Mesendoderm (in vitro differentiated cells): ENCODE measurements around the gene TMEM107.

Source experiments
- DNase-seq: peaks from one replicate; pipeline ENCODE4 v3.0.0; 2013
- H2AK5ac ChIP-seq: 2 replicates; pipeline ENCODE4 v1.6.1; 2013; ENCODE audit warnings: low read length, inconsistent platforms
- H2BK120ac ChIP-seq: 2 replicates; pipeline ENCODE4 v1.6.1; 2013; ENCODE audit warnings: low read depth, mild to moderate bottlenecking, low read length, moderate library complexity, mixed read lengths
- H2BK15ac ChIP-seq: replicated peaks from 2 replicates; pipeline ENCODE4 v1.6.1; 2013; ENCODE audit warnings: low read depth, mild to moderate bottlenecking, moderate library complexity
- H2BK5ac ChIP-seq: 2 replicates; pipeline ENCODE4 v1.6.1; 2013; ENCODE audit warnings: low read length, inconsistent platforms
- H3K18ac ChIP-seq: 2 replicates; pipeline ENCODE4 v1.6.1; 2013; ENCODE audit warnings: mild to moderate bottlenecking, low read length, mixed read lengths
- H3K23ac ChIP-seq: one replicate; pipeline ENCODE4 v1.6.1; 2013; ENCODE audit warnings: low read length
- H3K27ac ChIP-seq: 2 replicates; pipeline ENCODE4 v1.5.1; 2013; ENCODE audit warnings: low read depth, mild to moderate bottlenecking, inconsistent platforms, low read length, moderate library complexity
- H3K27me3 ChIP-seq: 2 replicates; pipeline ENCODE4 v1.6.1; 2013; ENCODE audit warnings: low read length, control low read depth, mild to moderate bottlenecking, inconsistent platforms; ENCODE audit not compliant: insufficient read depth, poor library complexity
- H3K36me3 ChIP-seq: 2 replicates; pipeline ENCODE4 v1.6.1; 2013; ENCODE audit warnings: low read length, inconsistent platforms; ENCODE audit not compliant: control insufficient read depth, insufficient read depth
- H3K4ac ChIP-seq: one replicate; pipeline ENCODE4 v1.6.1; 2013; ENCODE audit warnings: low read depth, mild to moderate bottlenecking, low read length, moderate library complexity
- H3K4me1 ChIP-seq: 2 replicates; pipeline ENCODE4 v1.6.1; 2013; ENCODE audit warnings: low read depth, low read length, inconsistent platforms; ENCODE audit not compliant: control insufficient read depth
- H3K4me2 ChIP-seq: 2 replicates; pipeline ENCODE4 v1.6.1; 2013; ENCODE audit warnings: low read length
- H3K4me3 ChIP-seq: 2 replicates; pipeline ENCODE4 v1.5.1; 2013; ENCODE audit warnings: mild to moderate bottlenecking, low read length
- H3K56ac ChIP-seq: one replicate; pipeline ENCODE4 v1.6.1; 2013; ENCODE audit warnings: low read length
- H3K79me1 ChIP-seq: 2 replicates; pipeline ENCODE4 v1.6.1; 2013; ENCODE audit warnings: low read length, inconsistent platforms
- H3K79me2 ChIP-seq: 2 replicates; pipeline ENCODE4 v1.6.1; 2013; ENCODE audit warnings: mild to moderate bottlenecking, low read length; ENCODE audit not compliant: control insufficient read depth, insufficient read depth
- H3K9ac ChIP-seq: 2 replicates; pipeline ENCODE4 v1.6.1; 2013; ENCODE audit warnings: low read length, inconsistent platforms
- H4K5ac ChIP-seq: one replicate; pipeline ENCODE4 v1.6.1; 2013; ENCODE audit warnings: low read length
- H4K8ac ChIP-seq: one replicate; pipeline ENCODE4 v1.6.1; 2013; ENCODE audit warnings: low read depth, mild to moderate bottlenecking, control low read depth, low read length, moderate library complexity
- WGBS: extraction: QIAGEN DNeasy Blood & Tissue Kit; methylation state at CpG from one replicate; pipeline ENCODE4 v1.1.7; 2013; ENCODE audit warnings: low lambda C conversion rate, missing lambda C conversion rate; ENCODE audit not compliant: insufficient coverage; ENCODE audit errors: extremely low coverage; 5-methylcytosine and 5-hydroxymethylcytosine counted together

TMEM107 gene

GRCh38 chr17:8153525-8153956 is 22.6 kb downstream of the TMEM107 start:
- Histone ChIP-seq H3K56ac (peak overlapping the region; percentile 4), H4K8ac (no peak overlapping the region), H4K5ac (no peak overlapping the region), H3K18ac (no peak overlapping the region), H3K79me1 (peaks cover 12% of the 10 kb centered on the region), H2BK120ac (no peak overlapping the region), H3K79me2 (peaks cover 2% of the 10 kb centered on the region), H3K4ac (no peak overlapping the region), H2BK5ac (no peak overlapping the region), H3K9ac (no peak overlapping the region), H3K36me3 (peaks cover 2% of the 10 kb centered on the region), H2AK5ac (no peak overlapping the region), H3K23ac (no peak overlapping the region), H3K27ac (no peak overlapping the region), H3K4me1 (peaks cover 18% of the 10 kb centered on the region), H2BK15ac (no peak overlapping the region), H3K27me3 (no peaks in the 10 kb centered on the region), H3K4me2 (no peak overlapping the region), H3K4me3 (no peak overlapping the region)
- DNase-seq, result peak; percentile 72
- no CpG with 5 or more reads among the region's 13 CpGs for WGBS

GRCh38 chr17:8153031-8153451 is 23.1 kb downstream of the TMEM107 start:
- H3K27ac ChIP-seq, result no peak overlapping the region
- H3K56ac ChIP-seq, result peak overlapping the region; percentile 44
- peak overlapping the region; percentile 40 for H3K9ac ChIP-seq
- no peak overlapping the region for H3K4ac ChIP-seq
- H2BK5ac ChIP-seq, result no peak overlapping the region
- H3K18ac ChIP-seq, result no peak overlapping the region
- peaks cover 18% of the 10 kb centered on the region for H3K4me1 ChIP-seq
- H2AK5ac ChIP-seq, result no peak overlapping the region
- no peak overlapping the region for H3K23ac ChIP-seq
- peaks cover 12% of the 10 kb centered on the region for H3K79me1 ChIP-seq
- H3K79me2 ChIP-seq, result peaks cover 2% of the 10 kb centered on the region
- H3K27me3 ChIP-seq, result no peaks in the 10 kb centered on the region
- no peak overlapping the region for H4K5ac ChIP-seq
- peaks cover 2% of the 10 kb centered on the region for H3K36me3 ChIP-seq
- H4K8ac ChIP-seq, result no peak overlapping the region
- WGBS, result no CpG with 5 or more reads among the region's 7 CpGs
- no peak for DNase-seq
- H3K4me3 ChIP-seq, result no peak overlapping the region
- H2BK120ac ChIP-seq, result no peak overlapping the region
- no peak overlapping the region for H2BK15ac ChIP-seq
- H3K4me2 ChIP-seq, result no peak overlapping the region

DNA sequence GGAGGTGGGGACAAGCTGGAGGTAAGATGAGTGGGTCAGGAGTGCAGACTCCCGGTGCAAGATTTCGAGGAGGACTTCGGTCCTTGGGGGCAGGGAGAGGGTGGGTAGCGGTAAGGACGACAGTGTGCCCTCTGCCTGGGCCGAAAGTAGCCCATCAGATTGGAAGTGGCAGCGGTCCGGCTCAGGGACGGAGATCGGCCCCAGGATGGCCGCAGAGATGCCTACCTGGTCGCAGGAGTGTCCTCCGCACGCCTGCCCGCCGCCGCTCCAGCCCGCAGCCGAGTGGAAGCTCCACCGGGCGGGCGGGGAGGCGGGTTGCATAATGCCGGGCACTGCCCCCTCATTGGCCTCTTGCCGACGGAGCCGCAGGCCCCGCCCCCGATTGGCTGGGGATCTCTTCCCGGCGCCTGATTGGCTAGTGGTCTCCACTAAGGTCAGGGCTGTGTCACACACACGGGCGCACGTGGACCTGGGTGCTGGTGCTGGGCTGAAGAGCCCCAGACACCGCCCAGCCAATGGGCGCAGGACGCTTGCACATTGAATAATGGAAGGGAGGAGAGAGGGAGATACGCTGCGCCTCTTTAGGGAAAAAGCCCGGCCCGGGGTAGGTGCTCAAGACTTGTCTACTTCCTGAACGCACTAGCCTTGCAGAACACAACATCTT is 23.9 kb downstream of the TMEM107 start, which contains the start of gene PER1:
Gene PER1 (minus strand): TSS at position 293 of the 664 bp plus-strand sequence. CDS start 1,698 bp downstream, outside the sequence.
- H3K4me3 ChIP-seq, result peak within 1 kb of the TSS; percentile 60
- H3K4me1 ChIP-seq, result peaks cover 18% of the 10 kb centered on the region
- H3K56ac ChIP-seq, result peak within 1 kb of the TSS; percentile 87
- H3K4me2 ChIP-seq, result peak within 1 kb of the TSS; percentile 81
- H2BK15ac ChIP-seq, result no peak within 1 kb of the TSS
- H2BK5ac ChIP-seq, result no peak within 1 kb of the TSS
- peak within 1 kb of the TSS; percentile 39 for H3K4ac ChIP-seq
- H3K9ac ChIP-seq, result peak within 1 kb of the TSS; percentile 81
- H3K18ac ChIP-seq, result no peak within 1 kb of the TSS
- H3K79me1 ChIP-seq, result peaks cover 12% of the 10 kb centered on the region
- no peak within 1 kb of the TSS for H2AK5ac ChIP-seq
- no peak within 1 kb of the TSS for H3K23ac ChIP-seq
- H4K8ac ChIP-seq, result no peak within 1 kb of the TSS
- H3K79me2 ChIP-seq, result peaks cover 2% of the 10 kb centered on the region
- H3K27ac ChIP-seq, result no peak within 1 kb of the TSS
- H3K36me3 ChIP-seq, result peaks cover 2% of the 10 kb centered on the region
- no CpG with 5 or more reads among the region's 42 CpGs for WGBS
- H4K5ac ChIP-seq, result no peak within 1 kb of the TSS
- no peaks in the 10 kb centered on the region for H3K27me3 ChIP-seq
- DNase-seq, result peak; percentile 95
- no peak within 1 kb of the TSS for H2BK120ac ChIP-seq

- H3K18ac ChIP-seq, result no peak overlapping the region
- peak; percentile 69 for DNase-seq
- peak overlapping the region; percentile 39 for H3K4ac ChIP-seq
- whole genome bisulfite sequencing, result no CpG with 5 or more reads among the region's 22 CpGs
- no peak overlapping the region for H4K5ac ChIP-seq
- H2BK5ac ChIP-seq, result no peak overlapping the region
- no peak overlapping the region for H4K8ac ChIP-seq
- H3K4me2 ChIP-seq, result peak overlapping the region; percentile 81
- H3K9ac ChIP-seq, result peak overlapping the region; percentile 81
- no peak overlapping the region for H3K27ac ChIP-seq
- H2AK5ac ChIP-seq, result no peak overlapping the region
- H3K4me1 ChIP-seq, result peaks cover 18% of the 10 kb centered on the region
- H3K56ac ChIP-seq, result peak overlapping the region; percentile 87
- peak overlapping the region; percentile 60 for H3K4me3 ChIP-seq
- no peak overlapping the region for H2BK15ac ChIP-seq
- H3K79me1 ChIP-seq, result peaks cover 12% of the 10 kb centered on the region
- no peak overlapping the region for H3K23ac ChIP-seq
- H3K79me2 ChIP-seq, result peaks cover 2% of the 10 kb centered on the region
- H3K27me3 ChIP-seq, result no peaks in the 10 kb centered on the region
- no peak overlapping the region for H2BK120ac ChIP-seq
- H3K36me3 ChIP-seq, result peaks cover 2% of the 10 kb centered on the region
Observed at GRCh38 chr17:8151641-8152111, 24.5 kb downstream of the TMEM107 start.

DNA sequence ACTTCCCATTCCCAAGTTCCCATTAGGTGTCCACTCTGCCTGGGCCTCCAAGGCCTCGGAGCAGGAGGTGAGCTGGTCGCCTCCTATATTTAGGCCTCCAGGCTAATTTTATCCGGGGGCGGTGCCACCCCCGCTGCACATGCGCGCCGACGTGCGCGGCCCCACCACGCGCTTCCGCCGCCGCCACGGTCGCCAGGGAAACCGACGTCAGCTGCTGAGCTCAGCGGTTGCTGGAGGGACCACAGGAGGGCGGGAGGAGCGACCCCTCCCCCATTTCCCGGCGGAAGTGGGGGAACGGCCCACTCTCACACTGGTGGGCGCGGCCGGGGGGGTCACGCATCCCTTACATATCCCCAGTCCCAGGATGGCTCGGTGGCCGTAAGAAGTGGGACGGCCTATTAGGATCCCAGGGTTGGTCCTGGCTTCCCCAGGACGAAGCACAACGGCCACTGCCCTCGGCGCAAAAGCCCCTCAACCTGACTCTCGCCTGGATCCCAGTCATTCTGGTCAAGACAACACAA is 25.0 kb downstream of the TMEM107 start:
- no CpG with 5 or more reads among the region's 38 CpGs for WGBS

More for the DNA sequence above, 25.0 kb downstream of the TMEM107 start:
- no peak overlapping the region for H2AK5ac ChIP-seq
- no peak overlapping the region for H3K4ac ChIP-seq
- no peak overlapping the region for H3K23ac ChIP-seq
- H2BK5ac ChIP-seq, result no peak overlapping the region
- H2BK120ac ChIP-seq, result no peak overlapping the region
- no peak overlapping the region for H2BK15ac ChIP-seq
- peak; percentile 89 for DNase-seq
- H3K4me1 ChIP-seq, result peaks cover 18% of the 10 kb centered on the region
- peaks cover 2% of the 10 kb centered on the region for H3K79me2 ChIP-seq
- peak overlapping the region; percentile 60 for H3K4me3 ChIP-seq
- no peak overlapping the region for H3K27ac ChIP-seq
- H4K5ac ChIP-seq, result no peak overlapping the region
- H3K4me2 ChIP-seq, result peak overlapping the region; percentile 81
- no peak overlapping the region for H3K18ac ChIP-seq
- peaks cover 5% of the 10 kb centered on the region for H3K36me3 ChIP-seq
- H3K56ac ChIP-seq, result peak overlapping the region; percentile 87
- no peaks in the 10 kb centered on the region for H3K27me3 ChIP-seq
- peaks cover 12% of the 10 kb centered on the region for H3K79me1 ChIP-seq
- peak overlapping the region; percentile 81 for H3K9ac ChIP-seq
- no peak overlapping the region for H4K8ac ChIP-seq
